Measurements from ENCODE around the gene FBLN5. TPM values are rescaled to one million over a fixed set of nuclear protein-coding genes. Genes with fewer than 3 reads are reported as not detected.
"Not testable (repeated sequence)": the region's sequence is repeated elsewhere in the genome, so short reads cannot be mapped to it uniquely, and the experiment has no call there.

The FBLN5 gene
- total RNA-seq, 1 donor: 0.63 TPM

DNA sequence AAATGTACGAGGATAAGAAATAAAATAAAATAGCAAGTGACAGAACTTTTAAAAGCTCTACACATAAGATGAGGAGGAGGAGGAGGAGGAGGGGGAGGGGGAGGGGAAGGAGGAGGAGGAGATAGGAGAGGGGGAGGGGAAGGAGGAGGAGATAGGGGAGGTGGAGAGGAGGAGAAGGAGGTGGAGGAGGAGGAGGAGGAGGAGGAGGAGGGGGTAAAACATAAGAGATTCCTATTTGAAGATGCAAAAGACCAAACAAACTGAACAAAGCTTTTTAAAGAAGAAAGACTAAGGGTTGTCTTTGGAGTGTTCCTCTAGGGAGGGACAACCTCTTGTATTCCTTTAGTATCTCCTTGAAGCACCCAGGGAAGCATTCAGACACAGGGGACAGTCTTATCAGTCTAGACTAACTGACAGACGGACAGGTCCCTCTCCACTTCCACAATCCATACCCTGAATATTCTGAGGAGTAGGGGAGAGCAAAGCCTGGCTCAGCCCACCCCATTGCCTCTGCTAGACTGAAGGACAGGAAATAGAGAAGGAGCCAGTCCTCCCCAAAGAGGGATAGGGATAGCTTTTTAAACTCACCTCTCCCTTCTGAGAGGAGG, 93.1 kb downstream of the FBLN5 start:
- no peak overlapping the region for H3K4me3 ChIP-seq (ENCODE audit: low read length)
- peaks cover 40% of the 10 kb centered on the region for H3K4me1 ChIP-seq (ENCODE audit: insufficient read depth, low read length)
- no peaks in the 10 kb centered on the region for H3K9me3 ChIP-seq (ENCODE audit: low read depth, low read length)
- no peaks in the 10 kb centered on the region for H3K27me3 ChIP-seq (ENCODE audit: insufficient read depth, low read length)

DNA sequence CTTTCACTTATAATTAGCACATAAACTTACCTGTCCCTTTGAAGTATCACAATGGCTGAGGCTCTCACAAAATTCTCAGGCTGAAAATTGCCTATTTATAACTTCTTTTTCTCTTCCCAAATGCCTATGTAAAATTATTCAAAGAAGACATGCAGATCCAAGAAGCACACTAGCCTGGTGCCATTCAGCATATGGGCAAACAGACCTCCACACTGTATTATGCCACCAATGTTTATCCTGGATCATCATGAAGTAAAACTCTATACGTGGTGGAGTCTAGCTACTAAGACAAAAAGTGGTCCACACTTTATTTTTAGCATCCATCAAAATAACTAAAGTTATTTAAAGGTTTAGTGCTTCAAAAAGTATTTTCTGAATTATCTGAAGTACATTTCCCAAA, 95.9 kb downstream of the FBLN5 start:
- H3K27me3 ChIP-seq (ENCODE audit: insufficient read depth, low read length): no peaks in the 10 kb centered on the region
- no peak overlapping the region for H3K4me3 ChIP-seq (ENCODE audit: low read length)
- H3K4me1 ChIP-seq (ENCODE audit: insufficient read depth, low read length): peaks cover 30% of the 10 kb centered on the region
- H3K9me3 ChIP-seq (ENCODE audit: low read depth, low read length): no peaks in the 10 kb centered on the region

DNA sequence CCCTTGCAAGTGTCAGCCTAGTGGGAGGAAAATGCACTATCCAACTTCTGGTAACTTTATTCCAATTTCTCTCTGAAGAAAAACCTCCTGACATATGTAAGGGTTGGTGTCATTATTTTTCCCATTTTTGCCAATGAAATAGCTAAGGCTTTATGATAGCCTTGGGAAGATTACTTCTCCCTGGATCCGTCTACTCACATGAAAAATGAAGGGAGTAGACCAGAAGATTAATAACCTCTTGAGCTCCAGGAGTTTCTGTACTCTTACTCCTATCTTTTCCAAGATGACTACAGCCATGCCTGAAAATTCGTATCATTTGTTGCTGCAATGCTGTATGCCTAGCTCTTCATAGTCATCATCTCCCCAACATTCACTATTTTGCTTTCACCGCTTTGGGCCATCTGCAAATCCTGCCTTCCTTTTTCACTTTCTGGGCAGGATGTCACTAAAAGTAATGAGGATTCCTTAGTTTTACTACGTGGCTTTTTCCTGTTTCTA, 98.9 kb downstream of the FBLN5 start:
- Histone ChIP-seq H3K27me3 (ENCODE audit: insufficient read depth, low read length) (no peaks in the 10 kb centered on the region), H3K9me3 (ENCODE audit: low read depth, low read length) (no peaks in the 10 kb centered on the region), H3K4me3 (ENCODE audit: low read length) (no peak overlapping the region), H3K4me1 (ENCODE audit: insufficient read depth, low read length) (peaks cover 20% of the 10 kb centered on the region)

DNA sequence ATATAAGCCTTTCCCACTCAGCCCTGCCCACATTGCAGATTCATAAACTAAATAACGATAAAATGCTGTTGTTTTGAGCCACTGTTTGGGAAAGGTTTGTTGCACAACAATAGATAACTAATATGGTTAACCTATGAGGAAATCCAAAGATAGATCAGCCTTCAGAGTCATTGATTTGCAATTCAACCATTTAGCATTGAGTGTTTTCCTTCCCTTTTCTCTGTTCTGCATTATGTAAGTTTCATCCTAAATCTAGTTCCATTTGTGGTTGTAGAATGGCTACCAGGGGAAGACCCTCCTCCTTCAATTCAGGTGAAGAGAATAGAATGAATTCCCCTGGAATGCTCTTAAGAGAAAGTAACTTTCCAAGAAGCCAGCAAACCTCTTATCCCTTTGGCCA, 99.8 kb downstream of the FBLN5 start:
- H3K27me3 ChIP-seq (ENCODE audit: insufficient read depth, low read length): no peaks in the 10 kb centered on the region
- H3K4me3 ChIP-seq (ENCODE audit: low read length): no peak overlapping the region
- peaks cover 25% of the 10 kb centered on the region for H3K4me1 ChIP-seq (ENCODE audit: insufficient read depth, low read length)
- H3K9me3 ChIP-seq (ENCODE audit: low read depth, low read length): no peaks in the 10 kb centered on the region

DNA sequence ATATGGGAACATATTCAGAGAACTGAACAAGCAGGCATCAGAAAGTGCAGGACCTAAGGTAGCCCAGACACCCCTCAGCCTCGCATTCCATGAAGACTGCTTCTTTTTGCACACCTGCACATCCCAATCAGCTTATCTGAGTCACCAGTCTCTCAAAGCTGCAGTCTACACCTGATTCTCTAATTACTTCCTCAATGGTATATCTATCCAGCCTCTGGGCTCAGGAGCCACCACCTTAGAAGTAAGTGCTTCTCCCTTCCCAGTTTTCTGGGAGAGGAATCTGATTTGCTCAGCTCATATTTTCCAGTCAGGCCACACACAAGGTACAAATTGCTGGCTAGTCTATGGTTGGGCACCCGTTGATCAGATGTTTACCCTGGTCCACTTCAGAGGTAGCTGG, 101.8 kb downstream of the FBLN5 start:
- Histone ChIP-seq H3K9me3 (ENCODE audit: low read depth, low read length) (no peaks in the 10 kb centered on the region), H3K4me3 (ENCODE audit: low read length) (no peak overlapping the region), H3K27me3 (ENCODE audit: insufficient read depth, low read length) (no peaks in the 10 kb centered on the region), H3K4me1 (ENCODE audit: insufficient read depth, low read length) (peaks cover 33% of the 10 kb centered on the region)

DNA sequence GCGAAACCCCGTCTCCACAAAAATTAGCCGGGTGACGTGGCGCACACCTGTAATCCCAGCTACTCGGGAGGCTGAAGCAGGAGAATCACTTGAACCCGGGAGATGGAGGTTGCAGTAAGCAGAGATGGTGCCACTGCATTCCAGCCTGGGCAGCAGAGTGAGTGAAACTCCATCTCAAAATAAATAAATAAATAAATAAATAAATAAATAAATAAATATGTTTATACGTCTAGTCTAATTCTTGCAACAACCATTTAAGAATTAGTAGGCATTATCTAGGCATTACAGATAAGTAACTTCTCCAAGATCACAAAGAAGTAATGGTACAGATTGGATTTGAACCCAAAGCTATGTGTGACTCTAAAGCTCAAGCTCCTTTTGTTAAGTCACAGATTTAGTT, 102.4 kb downstream of the FBLN5 start:
- not testable (repeated sequence) for H3K9me3 ChIP-seq (ENCODE audit: low read depth, low read length); H3K4me3 ChIP-seq (ENCODE audit: low read length); H3K27me3 ChIP-seq (ENCODE audit: insufficient read depth, low read length)
- H3K4me1 ChIP-seq (ENCODE audit: insufficient read depth, low read length): peaks cover 33% of the 10 kb centered on the region

DNA sequence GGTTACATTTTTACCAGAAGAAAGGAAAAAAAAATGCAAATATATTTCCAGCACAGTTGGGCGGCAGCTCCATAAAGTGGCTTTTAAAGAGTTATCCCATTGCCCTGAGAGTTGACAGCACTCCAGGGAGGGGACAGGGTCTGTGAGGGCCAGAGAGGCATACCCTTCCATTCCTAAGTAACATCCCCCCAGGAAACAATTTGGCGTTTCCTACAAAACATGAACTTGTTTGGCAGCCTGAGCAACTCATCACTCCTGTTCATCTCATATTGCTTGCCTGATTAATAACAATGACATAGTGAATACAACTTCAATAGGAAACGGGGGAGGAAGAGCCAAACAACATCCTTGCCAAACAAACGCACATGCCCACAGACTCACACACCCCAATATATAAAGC, 103.5 kb downstream of the FBLN5 start:
- Histone ChIP-seq H3K9me3 (ENCODE audit: low read depth, low read length) (no peaks in the 10 kb centered on the region), H3K4me3 (ENCODE audit: low read length) (no peak overlapping the region), H3K4me1 (ENCODE audit: insufficient read depth, low read length) (peaks cover 33% of the 10 kb centered on the region), H3K27me3 (ENCODE audit: insufficient read depth, low read length) (no peaks in the 10 kb centered on the region)

DNA sequence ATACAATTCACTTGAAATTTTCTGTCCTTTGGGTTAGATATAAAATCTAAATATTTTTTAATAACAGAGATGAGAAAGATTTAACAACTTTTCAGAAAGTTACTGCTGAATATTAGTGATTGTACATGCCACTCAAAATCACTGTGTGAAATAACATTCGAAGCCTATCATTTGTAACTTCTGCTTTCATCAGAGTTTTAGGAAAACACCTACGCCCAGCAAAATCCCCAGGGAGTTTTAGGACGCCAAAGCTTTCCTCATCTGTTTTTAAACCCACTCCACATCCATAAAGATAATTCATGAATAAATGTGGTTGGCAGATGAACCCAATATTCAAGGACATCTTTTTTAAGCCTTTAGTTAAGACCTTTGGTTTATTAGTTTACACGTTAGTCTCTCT, 104.1 kb downstream of the FBLN5 start:
- Histone ChIP-seq H3K4me3 (ENCODE audit: low read length) (no peak overlapping the region), H3K9me3 (ENCODE audit: low read depth, low read length) (no peaks in the 10 kb centered on the region), H3K27me3 (ENCODE audit: insufficient read depth, low read length) (no peaks in the 10 kb centered on the region), H3K4me1 (ENCODE audit: insufficient read depth, low read length) (peaks cover 29% of the 10 kb centered on the region)

DNA sequence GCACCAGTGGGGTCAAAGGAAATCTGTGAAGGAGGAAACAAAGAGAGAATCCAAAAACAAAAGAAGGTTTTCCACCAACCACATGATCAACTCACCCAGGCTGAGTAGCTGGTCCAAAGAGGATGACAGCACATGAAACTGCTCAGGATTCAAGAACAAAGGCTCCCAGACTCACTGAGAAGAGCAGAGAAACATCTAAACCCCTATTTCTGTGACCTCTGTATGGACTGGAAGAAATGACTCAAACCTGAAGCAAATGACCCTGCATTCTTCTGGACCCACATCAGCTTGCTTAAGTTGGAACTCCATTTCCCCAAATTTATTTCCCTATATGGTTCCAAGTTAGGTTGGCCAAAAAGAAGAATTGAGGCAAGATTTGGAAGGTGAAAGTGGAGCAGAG, 106.4 kb downstream of the FBLN5 start:
- Histone ChIP-seq H3K27me3 (ENCODE audit: insufficient read depth, low read length) (peaks cover 13% of the 10 kb centered on the region), H3K9me3 (ENCODE audit: low read depth, low read length) (no peaks in the 10 kb centered on the region), H3K4me3 (ENCODE audit: low read length) (no peak overlapping the region), H3K4me1 (ENCODE audit: insufficient read depth, low read length) (peaks cover 29% of the 10 kb centered on the region)

DNA sequence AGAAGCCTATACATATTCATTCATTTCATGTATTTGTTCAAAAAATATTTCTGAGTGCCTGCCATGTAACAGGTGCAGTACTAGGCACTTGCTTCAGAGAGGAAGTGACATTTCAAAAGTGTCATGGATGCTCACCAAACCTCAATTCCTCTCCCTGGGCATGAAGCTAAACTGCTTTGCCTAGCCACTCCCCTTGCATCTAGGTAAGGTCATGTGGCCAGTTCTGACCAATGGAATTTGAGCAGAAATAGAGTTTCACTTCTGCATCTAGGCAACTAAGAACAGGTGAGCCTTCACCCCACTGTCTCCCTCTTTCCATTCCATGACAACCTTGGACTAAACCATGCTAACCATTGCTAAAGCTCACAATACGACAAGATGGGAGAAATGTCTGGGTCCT, 107.7 kb downstream of the FBLN5 start:
- no peak overlapping the region for H3K4me3 ChIP-seq (ENCODE audit: low read length)
- peaks cover 26% of the 10 kb centered on the region for H3K27me3 ChIP-seq (ENCODE audit: insufficient read depth, low read length)
- H3K4me1 ChIP-seq (ENCODE audit: insufficient read depth, low read length): peaks cover 35% of the 10 kb centered on the region
- no peaks in the 10 kb centered on the region for H3K9me3 ChIP-seq (ENCODE audit: low read depth, low read length)

DNA sequence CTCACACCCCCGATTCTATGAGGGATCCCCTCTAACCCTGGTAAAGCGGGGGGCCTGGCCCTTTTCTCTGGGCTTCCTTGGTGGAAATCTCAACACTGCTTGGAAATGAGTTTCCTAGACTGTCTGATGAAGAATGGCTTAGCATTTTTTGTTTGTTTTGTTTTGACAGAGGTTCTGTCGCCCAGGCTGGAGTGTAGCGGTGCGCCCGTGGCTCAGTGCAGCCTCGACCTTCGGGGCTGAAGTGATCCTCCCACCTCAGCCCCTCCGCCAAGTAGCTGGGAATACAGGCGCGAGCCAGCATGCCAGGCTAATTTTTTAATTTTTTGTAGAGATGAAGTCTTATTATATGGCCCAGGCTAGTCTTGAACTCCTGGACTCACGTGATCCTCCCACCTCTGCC, 110.4 kb downstream of the FBLN5 start:
- H3K4me3 ChIP-seq (ENCODE audit: low read length): peak overlapping the region; percentile 36
- peaks cover 39% of the 10 kb centered on the region for H3K27me3 ChIP-seq (ENCODE audit: insufficient read depth, low read length)
- H3K9me3 ChIP-seq (ENCODE audit: low read depth, low read length): no peaks in the 10 kb centered on the region
- H3K4me1 ChIP-seq (ENCODE audit: insufficient read depth, low read length): peaks cover 27% of the 10 kb centered on the region

DNA sequence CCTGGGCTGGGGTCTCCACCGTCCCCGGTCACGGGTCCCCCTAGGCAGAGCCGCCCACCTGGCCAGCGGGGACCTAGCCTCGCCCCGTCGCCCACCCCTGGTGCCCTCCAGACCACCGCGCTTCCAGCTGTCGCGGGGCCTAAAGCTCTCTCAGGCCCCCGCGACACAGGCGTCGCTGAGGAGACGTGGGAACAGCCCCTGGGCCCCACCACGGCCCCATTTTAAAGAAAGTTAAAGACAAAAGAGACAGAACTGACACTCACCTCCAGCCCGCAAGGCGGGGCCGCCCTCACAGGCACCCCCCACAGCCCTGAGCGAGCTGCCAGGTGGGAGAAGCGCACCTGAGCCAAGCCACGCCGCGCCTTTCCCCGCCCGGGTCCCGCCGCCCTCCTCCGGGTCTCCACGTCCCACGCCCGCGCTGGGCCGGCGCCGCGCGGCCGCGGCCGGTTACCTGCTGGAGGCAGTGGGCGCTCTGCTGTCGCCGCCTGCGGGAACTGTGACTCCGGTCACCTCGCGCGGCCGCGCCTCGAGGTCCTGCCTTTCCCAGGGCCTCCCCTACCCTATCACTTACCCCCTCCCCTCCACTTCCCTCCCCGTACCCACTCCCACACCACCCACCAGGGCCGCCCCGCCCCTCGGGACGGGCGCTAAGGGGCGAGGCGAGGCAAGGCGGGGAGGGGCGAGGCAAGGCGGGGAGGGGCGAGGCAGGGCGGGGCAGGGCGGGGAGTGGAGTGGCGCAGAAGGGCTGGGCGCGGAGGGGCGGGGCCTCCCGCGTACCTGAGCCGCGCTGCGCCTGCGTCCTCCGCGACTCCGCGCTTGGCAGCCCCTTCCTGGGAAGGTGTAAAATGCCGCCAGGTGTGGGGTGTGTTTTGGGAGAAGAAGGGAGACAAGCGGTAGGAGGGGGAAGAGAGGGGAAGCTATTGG, 111.3 kb downstream of the FBLN5 start:
- H3K4me1 ChIP-seq (ENCODE audit: insufficient read depth, low read length): peaks cover 23% of the 10 kb centered on the region
- peaks cover 39% of the 10 kb centered on the region for H3K27me3 ChIP-seq (ENCODE audit: insufficient read depth, low read length)
- no peaks in the 10 kb centered on the region for H3K9me3 ChIP-seq (ENCODE audit: low read depth, low read length)
- H3K4me3 ChIP-seq (ENCODE audit: low read length): peak overlapping the region; percentile 40

DNA sequence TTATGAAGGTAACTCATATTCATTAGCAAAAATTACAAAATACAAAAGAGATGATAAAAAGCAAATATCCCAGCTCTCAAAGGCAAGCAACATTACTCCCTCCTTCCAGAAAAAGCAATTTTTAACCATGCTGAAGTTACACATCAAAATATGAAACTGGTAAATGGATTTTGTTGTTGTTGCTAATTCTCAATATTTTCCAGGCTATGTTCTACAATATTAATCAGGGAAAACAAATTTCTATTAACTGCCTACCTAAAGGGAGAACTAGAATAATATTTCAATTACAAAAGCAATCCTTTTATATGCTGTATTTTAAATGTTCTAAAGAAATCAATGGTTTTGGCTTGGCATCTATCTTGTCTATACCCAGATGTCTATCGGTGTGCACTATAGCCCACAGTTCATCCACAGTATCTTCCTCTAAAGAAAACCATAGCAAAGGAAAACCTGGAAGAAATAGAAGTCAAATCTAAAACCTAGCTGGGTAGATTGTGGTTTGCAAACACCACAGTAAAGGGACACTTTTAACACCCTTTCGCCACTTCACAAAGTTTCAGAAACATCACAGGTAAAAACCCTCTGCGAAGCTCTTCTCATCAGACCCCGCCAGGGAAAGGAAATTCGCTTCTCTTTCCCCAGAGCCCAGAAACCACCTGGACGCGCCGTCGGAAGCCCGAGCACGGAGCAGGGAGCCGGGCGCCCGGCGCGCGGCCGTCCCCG, 112.1 kb downstream of the FBLN5 start:
- H3K9me3 ChIP-seq (ENCODE audit: low read depth, low read length): no peaks in the 10 kb centered on the region
- peaks cover 39% of the 10 kb centered on the region for H3K27me3 ChIP-seq (ENCODE audit: insufficient read depth, low read length)
- H3K4me1 ChIP-seq (ENCODE audit: insufficient read depth, low read length): peaks cover 21% of the 10 kb centered on the region
- H3K4me3 ChIP-seq (ENCODE audit: low read length): peak overlapping the region; percentile 40

DNA sequence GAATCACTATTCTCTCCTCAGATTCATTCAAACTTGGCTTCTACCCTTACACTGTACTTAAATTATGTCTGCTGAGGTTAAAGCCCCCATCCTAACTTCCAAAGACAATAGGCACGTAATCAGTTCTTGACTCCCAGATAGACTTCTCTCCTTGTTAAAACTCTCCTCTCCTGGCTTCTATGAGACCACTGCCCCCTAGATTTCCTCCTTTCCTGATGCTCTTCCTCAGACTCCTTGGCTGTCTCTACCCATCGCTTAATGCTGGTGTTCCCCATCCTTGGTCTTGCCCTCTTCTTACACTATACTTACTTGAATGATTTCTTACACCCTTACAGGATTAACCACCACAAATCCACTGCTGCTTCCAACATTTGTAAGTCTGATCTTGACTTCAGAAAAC, 112.9 kb downstream of the FBLN5 start:
- Histone ChIP-seq H3K4me1 (ENCODE audit: insufficient read depth, low read length) (peaks cover 21% of the 10 kb centered on the region), H3K27me3 (ENCODE audit: insufficient read depth, low read length) (peaks cover 39% of the 10 kb centered on the region)

DNA sequence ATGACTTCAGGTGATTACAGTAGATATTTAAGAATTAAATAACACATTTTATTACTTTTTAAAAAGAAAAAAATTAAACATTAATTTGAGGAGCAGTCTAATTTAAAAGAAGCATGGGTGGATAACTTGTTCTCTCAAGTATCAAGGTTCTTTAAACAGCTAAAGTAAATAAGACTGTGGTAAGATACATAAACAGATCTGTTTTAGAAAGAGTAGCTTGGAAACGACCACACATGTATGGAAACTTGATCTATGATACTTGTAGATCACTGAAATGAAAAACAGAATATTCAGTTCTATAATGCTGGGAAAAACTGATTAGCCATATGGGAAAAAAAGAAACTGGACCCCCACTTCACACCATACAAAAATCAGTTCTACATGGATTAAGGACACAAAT, 116.2 kb downstream of the FBLN5 start:
- Histone ChIP-seq H3K4me3 (ENCODE audit: low read length) (no peak overlapping the region), H3K27me3 (ENCODE audit: insufficient read depth, low read length) (peaks cover 26% of the 10 kb centered on the region), H3K4me1 (ENCODE audit: insufficient read depth, low read length) (peaks cover 11% of the 10 kb centered on the region), H3K9me3 (ENCODE audit: low read depth, low read length) (no peaks in the 10 kb centered on the region)

More for the DNA sequence above, 112.9 kb downstream of the FBLN5 start:
- Histone ChIP-seq H3K9me3 (ENCODE audit: low read depth, low read length) (no peaks in the 10 kb centered on the region), H3K4me3 (ENCODE audit: low read length) (no peak overlapping the region)

Measured in mononuclear cell (primary cell).